WTC11 (cell line): ENCODE data around the gene PLPP3. TPM values are rescaled to one million over a fixed set of nuclear protein-coding genes. Genes with fewer than 3 reads are reported as not detected.

Source experiments
- ATAC-seq: fragments of 200-7000 bp; cut with Tn5 transposase; 2 replicates; pipeline ENCODE4 v1.10.0; 2021; ENCODE audit warnings: mild to moderate bottlenecking, moderate library complexity
- CTCF ChIA-PET: fragments of 300-600 bp; sonication (Branson Sonifier 250); formaldehyde crosslinking; loops from one replicate; lab custom pipeline; 2021; ENCODE audit warnings: antibody characterized with exemption; lab: Charles Lee
- POLR2A ChIA-PET: fragments of 350-600 bp; sonication (Branson Sonifier 250); formaldehyde crosslinking; loops from one replicate; lab custom pipeline; 2021; ENCODE audit warnings: antibody characterized with exemption; lab: Charles Lee
- DNase-seq: peaks from one replicate; pipeline ENCODE4 v3.0.0; 2021; ENCODE audit warnings: low spot score
- H3K27ac Mint-ChIP-seq: 2 replicates; pipeline ENCODE4 v1.8.0; 2021; ENCODE audit warnings: mixed read lengths
- H3K27me3 Mint-ChIP-seq: 2 replicates; pipeline ENCODE4 v1.8.0; 2021; ENCODE audit warnings: low read depth, mild to moderate bottlenecking, moderate library complexity, mixed read lengths
- H3K36me3 Mint-ChIP-seq: 2 replicates; pipeline ENCODE4 v1.8.0; 2021; ENCODE audit warnings: mixed read lengths
- H3K4me1 Mint-ChIP-seq: 2 replicates; pipeline ENCODE4 v1.8.0; 2022; ENCODE audit warnings: mixed read lengths
- H3K4me3 Mint-ChIP-seq: 2 replicates; pipeline ENCODE4 v1.8.0; 2021; ENCODE audit warnings: mild to moderate bottlenecking, moderate library complexity, mixed read lengths
- H3K9me3 Mint-ChIP-seq: 2 replicates; pipeline ENCODE4 v1.8.0; 2021; ENCODE audit warnings: mixed read lengths
- AFF4 ChIP-seq: sonication (generic); formaldehyde crosslinking; IDR thresholded peaks from 2 replicates; pipeline ENCODE4 v1.8.1; 2023; ENCODE audit warnings: mild to moderate bottlenecking, missing genetic modification reagents, borderline replicate concordance
- CBFB ChIP-seq: sonication (generic); formaldehyde crosslinking; IDR thresholded peaks from 2 replicates; pipeline ENCODE4 v1.8.1; 2022; ENCODE audit warnings: mild to moderate bottlenecking, low read depth, missing genetic modification reagents
- FOXJ3 ChIP-seq: sonication (generic); formaldehyde crosslinking; IDR thresholded peaks from 2 replicates; pipeline ENCODE4 v1.9.0; 2021; ENCODE audit warnings: missing genetic modification reagents, mild to moderate bottlenecking, borderline replicate concordance
- FOXP1 ChIP-seq: sonication (generic); formaldehyde crosslinking; IDR thresholded peaks from 2 replicates; pipeline ENCODE4 v1.8.0; 2022; ENCODE audit warnings: missing genetic modification reagents, mild to moderate bottlenecking, moderate library complexity, borderline replicate concordance
- GABPB1 ChIP-seq: sonication (generic); formaldehyde crosslinking; IDR thresholded peaks from 2 replicates; pipeline ENCODE4 v1.8.1; 2023; ENCODE audit warnings: mild to moderate bottlenecking, missing genetic modification reagents
- IRF2 ChIP-seq: sonication (generic); formaldehyde crosslinking; IDR thresholded peaks from 2 replicates; pipeline ENCODE4 v1.8.0; 2022; ENCODE audit warnings: low read depth, missing genetic modification reagents, borderline replicate concordance
- JAZF1 ChIP-seq: fragments of 250-450 bp; sonication (Bioruptor Pico); IDR thresholded peaks from 2 replicates; pipeline ENCODE4 v1.9.0; 2021; ENCODE audit warnings: moderate library complexity, mild to moderate bottlenecking, inconsistent platforms
- KAT7 ChIP-seq: sonication (generic); formaldehyde crosslinking; IDR thresholded peaks from 2 replicates; pipeline ENCODE4 v1.8.1; 2023; ENCODE audit warnings: missing genetic modification reagents, mild to moderate bottlenecking, borderline replicate concordance
- MYBL2 ChIP-seq: sonication (generic); formaldehyde crosslinking; IDR thresholded peaks from 2 replicates; pipeline ENCODE4 v1.8.1; 2023; ENCODE audit warnings: mild to moderate bottlenecking, moderate library complexity, missing genetic modification reagents
- NFATC4 ChIP-seq: fragments of 250-450 bp; sonication (Bioruptor Pico); IDR thresholded peaks from 2 replicates; pipeline ENCODE4 v1.9.0; 2021; ENCODE audit warnings: mild to moderate bottlenecking
- SMAD3 ChIP-seq: sonication (generic); formaldehyde crosslinking; IDR thresholded peaks from 2 replicates; pipeline ENCODE4 v1.8.0; 2022; ENCODE audit warnings: missing genetic modification reagents, mild to moderate bottlenecking, borderline replicate concordance
- SMAD4 ChIP-seq: sonication (generic); formaldehyde crosslinking; IDR thresholded peaks from 2 replicates; pipeline ENCODE4 v1.8.0; 2022; ENCODE audit warnings: mild to moderate bottlenecking, missing genetic modification reagents
- TCF7 ChIP-seq: sonication (generic); formaldehyde crosslinking; IDR thresholded peaks from 2 replicates; pipeline ENCODE4 v1.8.0; 2022; ENCODE audit warnings: mild to moderate bottlenecking, low read depth, missing genetic modification reagents, moderate library complexity
- TP53 ChIP-seq: sonication (generic); formaldehyde crosslinking; IDR thresholded peaks from 2 replicates; pipeline ENCODE4 v1.8.1; 2023; ENCODE audit warnings: mild to moderate bottlenecking, missing genetic modification reagents
- USF1 ChIP-seq: sonication (generic); formaldehyde crosslinking; IDR thresholded peaks from 2 replicates; pipeline ENCODE4 v1.8.0; 2022; ENCODE audit warnings: mild to moderate bottlenecking, missing genetic modification reagents
- USF2 ChIP-seq: sonication (generic); formaldehyde crosslinking; IDR thresholded peaks from 2 replicates; pipeline ENCODE4 v1.8.1; 2023; ENCODE audit warnings: mild to moderate bottlenecking, missing genetic modification reagents, moderate library complexity
- ZNF121 ChIP-seq: sonication (generic); formaldehyde crosslinking; IDR thresholded peaks from 2 replicates; pipeline ENCODE4 v1.8.0; 2023; ENCODE audit warnings: missing genetic modification reagents
- ZNF138 ChIP-seq: sonication (generic); formaldehyde crosslinking; conservative IDR thresholded peaks from 2 replicates; pipeline ENCODE4 v1.8.1; 2022; ENCODE audit warnings: mild to moderate bottlenecking, moderate library complexity, missing genetic modification reagents
- ZNF219 ChIP-seq: sonication (generic); formaldehyde crosslinking; IDR thresholded peaks from 2 replicates; pipeline ENCODE4 v1.8.0; 2023; ENCODE audit warnings: missing genetic modification reagents, mild to moderate bottlenecking, borderline replicate concordance
- ZNF263 ChIP-seq: sonication (generic); formaldehyde crosslinking; IDR thresholded peaks from 2 replicates; pipeline ENCODE4 v1.8.1; 2022; ENCODE audit warnings: low read depth, mild to moderate bottlenecking, moderate library complexity, missing genetic modification reagents
- ZNF416 ChIP-seq: fragments of 250-450 bp; sonication (Bioruptor Pico); IDR thresholded peaks from 2 replicates; pipeline ENCODE4 v1.9.0; 2021; ENCODE audit warnings: mild to moderate bottlenecking, inconsistent platforms
- total RNA-seq: library from RNA; stranded (reverse); gene quantifications from 3 replicates; pipeline ENCODE4 v1.2.3, GENCODE V29; 2021
- TF ChIP-seq, protein P1 (sequence below): fragments of 250-450 bp; sonication (Bioruptor Pico); conservative IDR thresholded peaks from 2 replicates; pipeline ENCODE4 v1.9.0; 2021; ENCODE audit warnings: mild to moderate bottlenecking
- TF ChIP-seq, protein P2 (sequence below): fragments of 250-450 bp; sonication (Bioruptor Pico); IDR thresholded peaks from 2 replicates; pipeline ENCODE4 v1.9.0; 2021; ENCODE audit warnings: mild to moderate bottlenecking
- TF ChIP-seq, protein P3 (sequence below): sonication (generic); formaldehyde crosslinking; conservative IDR thresholded peaks from 2 replicates; pipeline ENCODE4 v1.8.1; 2022; ENCODE audit warnings: mild to moderate bottlenecking, missing genetic modification reagents

PLPP3 gene
- total RNA-seq, 1 experiment from 2014 or later: 31.0 TPM

DNA sequence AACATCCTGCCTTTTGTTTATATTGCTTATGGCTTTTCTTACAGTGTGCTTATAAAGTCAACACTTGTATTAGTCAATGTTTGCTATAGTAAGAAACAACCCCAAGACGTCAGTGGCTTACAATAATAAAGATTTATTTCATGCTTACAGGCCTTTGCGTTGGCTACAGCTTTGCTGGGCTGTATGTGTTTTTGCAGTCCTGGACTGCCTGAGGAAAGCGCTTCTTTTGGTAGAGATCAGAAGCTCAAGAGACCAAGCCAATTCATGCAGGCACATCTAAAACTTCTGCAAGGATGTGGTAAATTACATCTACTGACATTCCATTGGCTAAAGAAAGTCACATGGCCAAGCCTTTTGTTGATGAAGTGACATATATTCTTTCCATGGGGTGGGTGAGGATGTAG is 48.3 kb upstream of the PLPP3 start:
- H3K36me3 Mint-ChIP-seq: no peaks in the 10 kb centered on the region; the same call in 1 of the 2 replicates
- DNase-seq (no peak), ATAC-seq (peak; percentile 47; the same call in 1 of the 2 replicates)
- CTCF ChIA-PET: no interaction called here
- no peaks in the 10 kb centered on the region for H3K27me3 Mint-ChIP-seq
- peaks cover 9% of the 10 kb centered on the region for H3K9me3 Mint-ChIP-seq
- no peak overlapping the region for H3K27ac Mint-ChIP-seq
- POLR2A ChIA-PET: no interaction called here
- H3K4me1 Mint-ChIP-seq: peaks cover 28% of the 10 kb centered on the region
- H3K4me3 Mint-ChIP-seq: no peak overlapping the region
- TF ChIP-seq FOXJ3 (CRISPR knock-in tag) (no peak), MYBL2 (CRISPR knock-in tag) (no peak), USF1 (peak; percentile 63; the same call in 1 of the 2 replicates), USF2 (CRISPR knock-in tag) (peak; percentile 85)

DNA sequence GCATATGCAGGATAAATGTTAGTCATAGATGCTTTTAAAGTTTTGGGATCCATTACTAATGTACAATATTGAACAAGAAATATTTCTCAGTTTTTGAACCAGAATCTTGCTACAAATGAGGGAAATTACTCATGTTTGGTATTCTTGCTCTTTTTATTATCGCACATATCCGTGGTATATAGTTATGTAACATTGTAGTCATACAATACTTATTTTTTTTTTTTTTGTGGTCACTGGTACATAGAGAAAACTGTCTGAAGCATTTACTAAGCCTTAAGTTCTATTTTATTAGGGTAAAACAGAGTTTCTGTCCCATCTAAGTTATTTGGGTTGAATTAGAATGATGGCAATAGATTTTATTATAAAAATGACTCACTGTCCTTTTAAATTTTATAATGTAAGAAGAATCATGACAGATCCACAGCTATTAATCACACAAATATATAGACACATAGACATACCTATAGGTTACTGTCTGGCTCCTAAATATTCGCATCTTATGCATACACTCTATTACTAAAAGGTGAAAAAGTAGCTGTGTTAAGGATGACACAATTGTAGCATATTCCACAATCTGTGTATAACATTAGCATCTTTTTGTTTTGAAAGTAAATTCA is 47.8 kb upstream of the PLPP3 start:
- DNase-seq: no peak
- ChIA-PET CTCF (no interaction called here), POLR2A (no interaction called here)
- ATAC-seq: no peak
- H3K36me3 Mint-ChIP-seq: no peaks in the 10 kb centered on the region; the same call in 1 of the 2 replicates
- H3K4me1 Mint-ChIP-seq: peaks cover 24% of the 10 kb centered on the region
- H3K27me3 Mint-ChIP-seq: no peaks in the 10 kb centered on the region
- TF ChIP-seq TCF7 (CRISPR knock-in tag) (no peak), TP53 (CRISPR knock-in tag) (no peak), ZNF416 (CRISPR knock-in tag) (no peak), JAZF1 (CRISPR knock-in tag) (no peak), KAT7 (CRISPR knock-in tag) (no peak), ZNF121 (CRISPR knock-in tag) (no peak), ZNF219 (no peak), SMAD4 (CRISPR knock-in tag) (no peak), AFF4 (CRISPR knock-in tag) (no peak), ZNF263 (no peak), NFATC4 (CRISPR knock-in tag) (no peak), IRF2 (CRISPR knock-in tag) (no peak), SMAD3 (CRISPR knock-in tag) (no peak), GABPB1 (CRISPR knock-in tag) (no peak), FOXP1 (no peak), ZNF138 (CRISPR knock-in tag) (no peak), CBFB (CRISPR knock-in tag) (no peak)
- TF ChIP-seq, protein P1, sequence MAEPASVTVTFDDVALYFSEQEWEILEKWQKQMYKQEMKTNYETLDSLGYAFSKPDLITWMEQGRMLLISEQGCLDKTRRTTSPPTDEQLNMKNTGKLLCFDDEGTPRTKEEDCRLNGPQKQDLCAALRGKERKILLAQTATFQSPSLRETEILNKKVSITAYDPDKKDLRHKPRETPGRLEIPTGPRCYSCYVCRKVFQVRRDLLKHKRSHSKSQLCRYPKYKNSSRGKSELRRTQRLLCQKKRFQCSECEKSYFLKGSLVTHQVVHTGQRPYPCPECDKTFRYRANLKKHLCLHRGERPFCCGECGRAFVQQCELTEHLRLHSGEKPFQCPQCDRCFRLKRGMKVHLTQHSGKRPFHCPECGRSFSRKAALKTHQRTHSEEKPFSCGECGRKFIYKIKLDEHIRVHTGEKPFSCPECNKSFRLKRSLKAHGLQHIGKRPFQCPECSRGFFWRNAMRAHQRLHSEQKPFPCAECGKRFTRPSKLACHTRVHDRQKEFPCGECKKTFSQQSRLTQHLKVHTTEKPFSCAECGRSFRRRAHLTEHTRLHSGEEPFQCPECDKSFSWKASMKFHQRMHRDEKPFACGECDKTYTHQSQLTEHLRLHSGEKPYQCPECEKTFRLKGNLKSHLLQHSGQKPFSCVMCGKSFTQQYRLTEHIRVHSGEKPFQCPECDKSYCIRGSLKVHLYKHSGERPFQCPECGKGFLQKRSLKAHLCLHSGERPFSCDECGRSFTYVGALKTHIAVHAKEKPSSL (CRISPR knock-in tag): no peak
- TF ChIP-seq, protein P2, sequence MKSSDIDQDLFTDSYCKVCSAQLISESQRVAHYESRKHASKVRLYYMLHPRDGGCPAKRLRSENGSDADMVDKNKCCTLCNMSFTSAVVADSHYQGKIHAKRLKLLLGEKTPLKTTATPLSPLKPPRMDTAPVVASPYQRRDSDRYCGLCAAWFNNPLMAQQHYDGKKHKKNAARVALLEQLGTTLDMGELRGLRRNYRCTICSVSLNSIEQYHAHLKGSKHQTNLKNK (CRISPR knock-in tag): no peak
- TF ChIP-seq, protein P3, sequence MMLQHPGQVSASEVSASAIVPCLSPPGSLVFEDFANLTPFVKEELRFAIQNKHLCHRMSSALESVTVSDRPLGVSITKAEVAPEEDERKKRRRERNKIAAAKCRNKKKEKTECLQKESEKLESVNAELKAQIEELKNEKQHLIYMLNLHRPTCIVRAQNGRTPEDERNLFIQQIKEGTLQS (CRISPR knock-in tag): no peak
- TF ChIP-seq, all 79 proteins: peak for 0
- no peak overlapping the region for H3K27ac Mint-ChIP-seq
- no peak overlapping the region for H3K4me3 Mint-ChIP-seq
- H3K9me3 Mint-ChIP-seq: peaks cover 12% of the 10 kb centered on the region
